ENCODE results near the gene UBALD1.

Gene UBALD1

DNA sequence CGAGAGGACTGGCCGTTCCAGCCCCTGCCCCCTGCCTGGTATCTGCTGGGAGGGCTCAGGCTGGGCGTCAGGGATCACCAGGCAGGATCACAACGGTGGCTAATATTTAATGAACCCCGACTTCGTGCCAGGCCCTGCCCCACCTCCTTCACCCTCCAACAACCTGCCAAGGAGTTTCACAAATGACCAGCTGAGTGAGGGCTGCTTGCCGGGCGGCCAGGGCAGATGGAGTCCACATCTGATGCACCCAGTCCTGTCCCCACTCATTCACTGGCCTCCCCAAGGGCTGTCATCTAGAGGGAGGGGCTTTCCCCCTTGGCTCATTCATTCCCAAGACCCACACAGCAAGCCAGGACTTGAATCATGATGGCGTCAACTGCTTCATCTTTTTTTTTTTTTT is 17.5 kb downstream of the UBALD1 start:
- TF ChIP-seq, protein P1, sequence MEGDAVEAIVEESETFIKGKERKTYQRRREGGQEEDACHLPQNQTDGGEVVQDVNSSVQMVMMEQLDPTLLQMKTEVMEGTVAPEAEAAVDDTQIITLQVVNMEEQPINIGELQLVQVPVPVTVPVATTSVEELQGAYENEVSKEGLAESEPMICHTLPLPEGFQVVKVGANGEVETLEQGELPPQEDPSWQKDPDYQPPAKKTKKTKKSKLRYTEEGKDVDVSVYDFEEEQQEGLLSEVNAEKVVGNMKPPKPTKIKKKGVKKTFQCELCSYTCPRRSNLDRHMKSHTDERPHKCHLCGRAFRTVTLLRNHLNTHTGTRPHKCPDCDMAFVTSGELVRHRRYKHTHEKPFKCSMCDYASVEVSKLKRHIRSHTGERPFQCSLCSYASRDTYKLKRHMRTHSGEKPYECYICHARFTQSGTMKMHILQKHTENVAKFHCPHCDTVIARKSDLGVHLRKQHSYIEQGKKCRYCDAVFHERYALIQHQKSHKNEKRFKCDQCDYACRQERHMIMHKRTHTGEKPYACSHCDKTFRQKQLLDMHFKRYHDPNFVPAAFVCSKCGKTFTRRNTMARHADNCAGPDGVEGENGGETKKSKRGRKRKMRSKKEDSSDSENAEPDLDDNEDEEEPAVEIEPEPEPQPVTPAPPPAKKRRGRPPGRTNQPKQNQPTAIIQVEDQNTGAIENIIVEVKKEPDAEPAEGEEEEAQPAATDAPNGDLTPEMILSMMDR (IDR thresholded peaks at IDR 0.05; ENCODE audit: low read depth, low read length): no peak

DNA sequence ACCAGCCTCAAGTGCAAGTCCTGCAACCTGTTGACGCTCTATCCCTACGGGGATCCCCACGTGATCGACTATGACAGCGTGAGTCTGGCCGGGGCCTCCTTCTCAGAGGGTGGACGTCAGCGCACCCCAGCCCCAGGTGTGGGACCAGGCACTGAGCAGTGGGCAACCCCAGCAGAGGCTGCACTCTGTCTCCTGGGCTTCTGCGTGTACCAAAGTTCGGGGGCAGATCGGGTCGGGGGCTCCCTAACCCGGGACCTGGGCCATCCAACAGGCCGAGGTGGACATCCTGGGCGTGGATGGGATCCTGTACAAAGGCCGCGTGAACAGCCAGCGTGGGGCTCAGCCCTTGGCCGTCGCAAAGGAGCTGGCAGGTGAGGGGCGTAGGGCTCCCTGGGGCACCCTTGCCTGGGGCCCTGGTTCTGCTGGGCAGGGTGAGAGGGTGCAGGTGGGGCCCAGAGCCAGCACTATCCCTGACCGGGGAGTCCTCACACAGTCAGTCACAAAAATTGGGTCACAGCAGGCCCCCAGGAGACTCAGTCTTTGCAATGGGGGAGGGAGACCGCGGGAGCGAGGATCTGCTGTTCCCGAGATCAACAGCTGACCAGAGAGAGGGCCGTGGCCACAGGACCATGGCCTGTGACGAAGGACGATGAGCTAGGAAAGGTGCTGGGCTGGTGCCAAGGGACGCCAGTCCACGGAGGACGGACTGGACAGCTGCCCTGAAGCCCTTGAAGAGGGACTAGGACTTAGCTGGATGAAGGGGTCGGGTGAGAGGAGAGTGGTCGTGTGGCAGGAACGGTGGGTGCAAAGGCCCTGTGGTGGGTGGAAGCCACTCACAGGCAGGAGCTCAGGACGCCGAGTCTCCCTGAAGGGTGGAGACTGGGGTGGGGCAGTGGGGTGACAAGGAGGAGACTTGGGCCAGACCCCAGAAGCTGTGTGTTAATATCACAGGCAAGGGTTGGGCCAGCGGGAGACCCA is 20.0 kb downstream of the UBALD1 start:
- H3K4me3 ChIP-seq (replicated peaks in 1 of 2; ENCODE audit: low read depth in 2 of 2, low read length in 2 of 2): no peak overlapping the region
- DNase-seq (ENCODE audit: low read depth in 2 of 2): no peak
- TF ChIP-seq, protein P1 (IDR thresholded peaks at IDR 0.05; ENCODE audit: low read depth, low read length): no peak

More for the DNA sequence above, 17.5 kb downstream of the UBALD1 start:
- no peak overlapping the region for H3K4me3 ChIP-seq (replicated peaks in 1 of 2; ENCODE audit: low read depth in 2 of 2, low read length in 2 of 2)
- DNase-seq (ENCODE audit: low read depth in 2 of 2): no peak

- no peak for DNase-seq (ENCODE audit: low read depth in 2 of 2)
- no peak overlapping the region for H3K4me3 ChIP-seq (replicated peaks in 1 of 2; ENCODE audit: low read depth in 2 of 2, low read length in 2 of 2)
- TF ChIP-seq, protein P1 (IDR thresholded peaks at IDR 0.05; ENCODE audit: low read depth, low read length): no peak
Observed at GRCh38 chr16:4593086-4593485, 21.6 kb downstream of the UBALD1 start.

- no peak for DNase-seq (ENCODE audit: low read depth in 2 of 2)
- TF ChIP-seq, protein P1 (IDR thresholded peaks at IDR 0.05; ENCODE audit: low read depth, low read length): no peak
- no peak overlapping the region for H3K4me3 ChIP-seq (replicated peaks in 1 of 2; ENCODE audit: low read depth in 2 of 2, low read length in 2 of 2)
Observed at GRCh38 chr16:4591706-4592470, 22.8 kb downstream of the UBALD1 start.

GRCh38 chr16:4591191-4591590 is 23.5 kb downstream of the UBALD1 start:
- DNase-seq (ENCODE audit: low read depth in 2 of 2): no peak
- TF ChIP-seq, protein P1 (IDR thresholded peaks at IDR 0.05; ENCODE audit: low read depth, low read length): no peak
- no peak overlapping the region for H3K4me3 ChIP-seq (replicated peaks in 1 of 2; ENCODE audit: low read depth in 2 of 2, low read length in 2 of 2)

DNA sequence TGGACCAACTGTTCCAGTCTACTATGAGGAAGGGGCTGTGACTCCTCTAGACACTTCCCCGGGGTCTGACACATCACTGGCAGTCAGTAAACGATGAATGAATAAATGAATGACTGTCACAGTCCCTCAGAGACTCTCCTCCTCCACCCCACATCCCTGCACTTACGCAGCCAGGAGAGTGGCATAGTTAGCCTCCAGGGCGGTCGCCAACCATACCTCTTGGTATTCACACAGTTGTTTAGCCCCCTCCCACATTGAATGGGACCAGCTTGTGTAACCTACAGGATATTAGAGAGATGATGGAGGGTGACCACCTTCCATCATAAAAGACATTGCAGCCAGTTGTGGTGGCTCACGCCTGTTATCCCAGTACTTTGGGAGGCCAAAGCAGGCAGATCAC is 25.7 kb downstream of the UBALD1 start:
- no peak for DNase-seq (ENCODE audit: low read depth in 2 of 2)
- no peak overlapping the region for H3K4me3 ChIP-seq (replicated peaks in 1 of 2; ENCODE audit: low read depth in 2 of 2, low read length in 2 of 2)
- TF ChIP-seq, protein P1 (IDR thresholded peaks at IDR 0.05; ENCODE audit: low read depth, low read length): no peak

Measured in cardiac fibroblast (primary cell).